IMR-90 (cell line): ENCODE data around the gene TMEM9. TPM values are rescaled to one million over a fixed set of nuclear protein-coding genes. Genes with fewer than 3 reads are reported as not detected.

Experiments used
- ATAC-seq: fragments of 200-7000 bp; cut with Tn5 transposase; 2 replicates; pipeline ENCODE4 v1.9.1; 2020; ENCODE audit warnings: low read depth, mild to moderate bottlenecking, moderate library complexity
- BruUV-seq: library from RNA; stranded (reverse); fragments of 400-500 nt; replicated peaks from 2 replicates; lab custom pipeline; 2021; lab: Mats Ljungman, UMichigan
- CTCF ChIA-PET: fragments of 300-600 bp; formaldehyde crosslinking; extraction: SDS; loops from one replicate; lab custom pipeline; 2021; ENCODE audit warnings: antibody characterized with exemption; lab: Yijun Ruan, JAX
- POLR2A ChIA-PET: fragments of 300-600 bp; sonication (Branson Sonifier 250); formaldehyde crosslinking; loops from one replicate; lab custom pipeline; 2022; ENCODE audit warnings: antibody characterized with exemption; ENCODE audit not compliant: unreplicated experiment; lab: Charles Lee
- DNase-seq: peaks from one replicate; pipeline ENCODE4 v3.0.0; 2013
- H2AFZ ChIP-seq: replicated peaks from 2 replicates; pipeline ENCODE3; 2013; ENCODE audit warnings: low read length, mild to moderate bottlenecking; ENCODE audit not compliant: poor library complexity
- H2AK5ac ChIP-seq: 2 replicates; pipeline ENCODE4 v1.6.1; 2013; ENCODE audit warnings: low read depth, low read length, inconsistent platforms
- H2AK9ac ChIP-seq: replicated peaks from 2 replicates; pipeline ENCODE3; 2013; ENCODE audit warnings: mild to moderate bottlenecking, low read depth, low read length, moderate library complexity; ENCODE audit not compliant: poor library complexity
- H2BK120ac ChIP-seq: 2 replicates; pipeline ENCODE4 v1.6.1; 2013; ENCODE audit warnings: low read depth, low read length, inconsistent platforms
- H2BK15ac ChIP-seq: 3 replicates; pipeline ENCODE4 v1.6.1; 2013; ENCODE audit warnings: low read depth, low read length, inconsistent platforms
- H2BK20ac ChIP-seq: 2 replicates; pipeline ENCODE4 v1.6.1; 2013; ENCODE audit warnings: low read depth, mild to moderate bottlenecking, inconsistent platforms, low read length, moderate library complexity
- H2BK5ac ChIP-seq: 2 replicates; pipeline ENCODE4 v1.6.1; 2013; ENCODE audit warnings: mild to moderate bottlenecking, low read depth, low read length, inconsistent platforms; ENCODE audit not compliant: poor library complexity, severe bottlenecking
- H3K14ac ChIP-seq: replicated peaks from 2 replicates; pipeline ENCODE4 v1.6.1; 2013; ENCODE audit warnings: low read depth, low read length, inconsistent platforms
- H3K18ac ChIP-seq: 2 replicates; pipeline ENCODE4 v1.6.1; 2013; ENCODE audit warnings: low read depth, low read length, control low read depth
- H3K23ac ChIP-seq: 2 replicates; pipeline ENCODE4 v1.6.1; 2013; ENCODE audit warnings: low read depth, low read length, inconsistent platforms
- H3K27ac ChIP-seq: 2 replicates; pipeline ENCODE4 v1.5.1; 2013; ENCODE audit warnings: mild to moderate bottlenecking, control low read depth, low read length; ENCODE audit not compliant: insufficient read depth
- H3K27me3 ChIP-seq: 2 replicates; pipeline ENCODE4 v1.6.1; 2013; ENCODE audit warnings: low read length; ENCODE audit not compliant: control insufficient read depth, insufficient read depth
- H3K36me3 ChIP-seq: 2 replicates; pipeline ENCODE4 v1.6.1; 2013; ENCODE audit warnings: low read length, mixed read lengths; ENCODE audit not compliant: control insufficient read depth, insufficient read depth
- H3K4ac ChIP-seq: 2 replicates; pipeline ENCODE4 v1.6.1; 2013; ENCODE audit warnings: low read depth, low read length, inconsistent platforms
- H3K4me1 ChIP-seq: 2 replicates; pipeline ENCODE4 v1.6.1; 2013; ENCODE audit warnings: low read length, mixed read lengths; ENCODE audit not compliant: control insufficient read depth, insufficient read depth
- H3K4me2 ChIP-seq: 2 replicates; pipeline ENCODE4 v1.6.1; 2013; ENCODE audit warnings: low read depth, mild to moderate bottlenecking, control low read depth, low read length, moderate library complexity
- H3K4me3 ChIP-seq: 2 replicates; pipeline ENCODE4 v1.5.1; 2013; ENCODE audit warnings: low read depth, mild to moderate bottlenecking, control low read depth, low read length, moderate library complexity; ENCODE audit not compliant: insufficient read depth
- H3K56ac ChIP-seq: 2 replicates; pipeline ENCODE4 v1.6.1; 2013; ENCODE audit warnings: low read length, inconsistent platforms; ENCODE audit not compliant: insufficient read depth; ENCODE audit errors: extremely low read depth
- H3K79me1 ChIP-seq, 2 experiments: 2 replicates each; pipeline ENCODE4 v1.6.1; 2013; ENCODE audit warnings: low read length in 2 of 2, inconsistent platforms in 1 of 2, low read depth in 1 of 2
- H3K9ac ChIP-seq: 2 replicates; pipeline ENCODE4 v1.6.1; 2013; ENCODE audit warnings: low read depth, low read length, control low read depth
- H3K9me1 ChIP-seq: 2 replicates; pipeline ENCODE4 v1.6.1; 2013; ENCODE audit warnings: low read length, inconsistent platforms; ENCODE audit not compliant: insufficient read depth
- H3K9me3 ChIP-seq: 2 replicates; pipeline ENCODE4 v1.6.1; 2013; ENCODE audit warnings: low read length; ENCODE audit not compliant: control insufficient read depth, insufficient read depth
- H4K20me1 ChIP-seq: 2 replicates; pipeline ENCODE4 v1.6.1; 2013; ENCODE audit warnings: low read length, inconsistent platforms; ENCODE audit not compliant: insufficient read depth
- H4K5ac ChIP-seq: 2 replicates; pipeline ENCODE4 v1.6.1; 2013; ENCODE audit warnings: mild to moderate bottlenecking, low read depth, low read length, control low read depth
- H4K8ac ChIP-seq, 2 experiments: 2 replicates each; pipeline ENCODE4 v1.6.1; 2013; ENCODE audit warnings: low read depth in 2 of 2, low read length in 2 of 2, control low read depth in 1 of 2, inconsistent platforms in 1 of 2
- H4K91ac ChIP-seq: 2 replicates; pipeline ENCODE4 v1.6.1; 2013; ENCODE audit warnings: low read depth, low read length, inconsistent platforms; ENCODE audit not compliant: insufficient read depth
- BHLHE40 ChIP-seq: fragments of 150-350 bp; IDR thresholded peaks from 2 replicates; pipeline ENCODE4 v1.6.1; 2016; ENCODE audit warnings: mild to moderate bottlenecking, low read depth, low read length
- CEBPB ChIP-seq: IDR thresholded peaks from 2 replicates; pipeline ENCODE4 v1.6.1; 2012; ENCODE audit warnings: low read depth, low read length, improper control_type of control experiment
- FOS ChIP-seq: fragments of 150-350 bp; IDR thresholded peaks from 2 replicates; pipeline ENCODE4 v1.6.1; 2016; ENCODE audit warnings: low read depth, low read length
- MAZ ChIP-seq: IDR thresholded peaks from 2 replicates; pipeline ENCODE4 v1.6.1; 2012; ENCODE audit warnings: low read depth, mild to moderate bottlenecking, low read length, improper control_type of control experiment, moderate library complexity, borderline replicate concordance
- MXI1 ChIP-seq: IDR thresholded peaks from 2 replicates; pipeline ENCODE4 v1.6.1; 2012; ENCODE audit warnings: low read depth, mild to moderate bottlenecking, low read length, moderate library complexity, borderline replicate concordance
- POLR2A ChIP-seq: IDR thresholded peaks from 2 replicates; pipeline ENCODE4 v1.6.1; 2012; ENCODE audit warnings: mild to moderate bottlenecking, low read depth, low read length
- RAD21 ChIP-seq: IDR thresholded peaks from 2 replicates; pipeline ENCODE4 v1.6.1; 2012; ENCODE audit warnings: low read length, improper control_type of control experiment
- WGBS, 2 experiments: methylation state at CpG; one replicate each; pipeline versions ENCODE4 v1.1.5 to v1.1.7; 2013; ENCODE audit warnings: missing lambda C conversion rate in 2 of 2; ENCODE audit not compliant: insufficient read length in 1 of 2; ENCODE audit errors: extremely low coverage in 2 of 2; 5-methylcytosine and 5-hydroxymethylcytosine counted together
- dilution Hi-C: fragments of 300-500 bp; cut with HindIII; formaldehyde crosslinking; loops from one replicate; pipeline ENCODE4 v1.14.3; 2018; ENCODE audit warnings: low sequenced_read_pairs; ENCODE audit not compliant: unreplicated experiment
- in situ Hi-C: fragments of 300-500 bp; cut with MboI; formaldehyde crosslinking; loops from 3 replicates; pipeline ENCODE4 v1.14.3; 2019; ENCODE audit warnings: low sequenced_read_pairs, inconsistent platforms, mixed read lengths
- intact Hi-C: fragments of 100-400 bp; cut with micrococcal nuclease; formaldehyde crosslinking; loops from 2 replicates; pipeline ENCODE4 v1.10.0; 2022
- polyA plus RNA-seq, 3 experiments: library from polyadenylated mRNA; depleted of rRNA; stranded (reverse); fragments of >200 nt; gene quantifications; 2 replicates each; pipeline ENCODE4 v1.2.3, GENCODE V29; 2012; ENCODE audit warnings: low replicate concordance in 1 of 3
- total RNA-seq: library from RNA; depleted of rRNA; stranded (reverse); fragments of >200 nt; gene quantifications from 2 replicates; pipeline ENCODE4 v1.2.3, GENCODE V29; 2012

The TMEM9 gene
- total and polyA plus RNA-seq, 2 of the 4 experiments (the other 2 are of a cell fraction): 76.7 to 107 TPM

DNA sequence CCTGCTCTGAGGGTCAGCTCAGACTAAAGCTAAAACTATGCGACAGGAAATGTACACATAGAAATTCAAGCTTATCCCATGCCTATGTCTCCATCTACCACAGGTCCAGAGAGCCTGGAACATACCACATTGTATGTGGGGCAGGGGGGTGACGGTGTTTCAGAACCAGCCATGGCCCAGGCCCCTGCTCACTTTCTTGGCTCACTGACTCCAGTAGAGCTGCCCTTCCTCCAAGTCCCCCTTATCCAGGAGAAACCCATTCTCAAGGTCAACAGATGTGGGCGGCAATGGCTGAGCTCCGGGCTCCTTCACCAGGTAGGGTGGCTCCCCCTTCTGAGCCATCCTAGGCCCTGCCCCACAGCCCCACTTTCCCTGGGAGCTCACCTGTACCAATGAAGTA, 63.0 kb downstream of the TMEM9 start:
- H4K91ac ChIP-seq: no peak overlapping the region
- H4K8ac ChIP-seq: no peak overlapping the region
- H3K36me3 ChIP-seq: no peaks in the 10 kb centered on the region
- no peak overlapping the region for H3K56ac ChIP-seq
- H3K23ac ChIP-seq: no peak overlapping the region
- H3K79me1 ChIP-seq: no peaks in the 10 kb centered on the region
- H2AFZ ChIP-seq: peak overlapping the region; percentile 46
- no CpG with 5 or more reads among the region's 4 CpGs for WGBS, 2 experiments
- H3K27ac ChIP-seq: no peak overlapping the region
- no peak overlapping the region for H3K14ac ChIP-seq
- H2AK9ac ChIP-seq: no peak overlapping the region
- no peak overlapping the region for H2BK120ac ChIP-seq
- no peak overlapping the region for H3K18ac ChIP-seq
- ATAC-seq: no peak
- H3K4me3 ChIP-seq: no peak overlapping the region
- no peak for DNase-seq
- H3K9me3 ChIP-seq: no peaks in the 10 kb centered on the region
- no peak overlapping the region for H2AK5ac ChIP-seq
- TF ChIP-seq MAZ: no peak
- TF ChIP-seq CEBPB: no peak
- TF ChIP-seq BHLHE40: no peak
- no peak for TF ChIP-seq POLR2A
- no peak for TF ChIP-seq MXI1
- TF ChIP-seq FOS: no peak
- no peak for TF ChIP-seq RAD21
- H2BK20ac ChIP-seq: no peak overlapping the region
- H2BK15ac ChIP-seq: no peak overlapping the region
- H2BK5ac ChIP-seq: no peak overlapping the region
- H3K4me2 ChIP-seq: no peak overlapping the region
- no peaks in the 10 kb centered on the region for H3K4me1 ChIP-seq
- no peak overlapping the region for H3K4ac ChIP-seq
- ChIA-PET POLR2A (no interaction called here), CTCF (no interaction called here)
- H4K5ac ChIP-seq: no peak overlapping the region
- intact Hi-C loops (no loop called here), in situ Hi-C loops (no loop called here), dilution Hi-C loops (no loop called here)
- no TSS peak for BruUV-seq
- no peaks in the 10 kb centered on the region for H3K9me1 ChIP-seq
- no peak overlapping the region for H3K9ac ChIP-seq
- H4K20me1 ChIP-seq: no peaks in the 10 kb centered on the region
- H3K27me3 ChIP-seq: peaks cover 74% of the 10 kb centered on the region
